OCI-LY7 (cell line): ENCODE data around the gene CA12.
"Not testable (repeated sequence)": the region's sequence is repeated elsewhere in the genome, so short reads cannot be mapped to it uniquely, and the experiment has no call there.

Source experiments
- EZH2phosphoT487 ChIP-seq: fragments of 200-600 bp; sonication (generic); IDR thresholded peaks from 2 replicates; pipeline ENCODE4 v1.6.1; 2018; ENCODE audit warnings: low read depth, borderline replicate concordance, mild to moderate bottlenecking, mixed run types, antibody characterized with exemption, low read length, moderate library complexity, mixed read lengths
- TF ChIP-seq, protein P1 (sequence below): fragments of 200-600 bp; sonication (generic); conservative IDR thresholded peaks from 2 replicates; pipeline ENCODE4 v1.5.1; 2014; ENCODE audit warnings: mild to moderate bottlenecking, antibody characterized with exemption, low read length, moderate library complexity, mixed read lengths

GRCh38 chr15:63320981-63321380 lies 60.7 kb downstream of the CA12 start:
- TF ChIP-seq, protein P1, sequence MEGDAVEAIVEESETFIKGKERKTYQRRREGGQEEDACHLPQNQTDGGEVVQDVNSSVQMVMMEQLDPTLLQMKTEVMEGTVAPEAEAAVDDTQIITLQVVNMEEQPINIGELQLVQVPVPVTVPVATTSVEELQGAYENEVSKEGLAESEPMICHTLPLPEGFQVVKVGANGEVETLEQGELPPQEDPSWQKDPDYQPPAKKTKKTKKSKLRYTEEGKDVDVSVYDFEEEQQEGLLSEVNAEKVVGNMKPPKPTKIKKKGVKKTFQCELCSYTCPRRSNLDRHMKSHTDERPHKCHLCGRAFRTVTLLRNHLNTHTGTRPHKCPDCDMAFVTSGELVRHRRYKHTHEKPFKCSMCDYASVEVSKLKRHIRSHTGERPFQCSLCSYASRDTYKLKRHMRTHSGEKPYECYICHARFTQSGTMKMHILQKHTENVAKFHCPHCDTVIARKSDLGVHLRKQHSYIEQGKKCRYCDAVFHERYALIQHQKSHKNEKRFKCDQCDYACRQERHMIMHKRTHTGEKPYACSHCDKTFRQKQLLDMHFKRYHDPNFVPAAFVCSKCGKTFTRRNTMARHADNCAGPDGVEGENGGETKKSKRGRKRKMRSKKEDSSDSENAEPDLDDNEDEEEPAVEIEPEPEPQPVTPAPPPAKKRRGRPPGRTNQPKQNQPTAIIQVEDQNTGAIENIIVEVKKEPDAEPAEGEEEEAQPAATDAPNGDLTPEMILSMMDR, result not testable (repeated sequence)
- TF ChIP-seq EZH2phosphoT487, result not testable (repeated sequence)
